HCT116 (cell line): ENCODE results near the gene GPHA2. TPM values are rescaled to one million over a fixed set of nuclear protein-coding genes. Genes with fewer than 3 reads are reported as not detected.

Source experiments
- ATAC-seq: fragments of 200-7000 bp; cut with Tn5 transposase; 2 replicates; pipeline ENCODE4 v1.9.1; 2020; ENCODE audit warnings: mild to moderate bottlenecking, moderate library complexity
- BruUV-seq: library from RNA; stranded (reverse); fragments of 400-500 nt; replicated peaks from 2 replicates; lab custom pipeline; 2021; lab: Mats Ljungman, UMichigan
- CTCF ChIA-PET: fragments of 300-600 bp; sonication (Branson Sonifier 250); formaldehyde crosslinking; loops from one replicate; lab custom pipeline; 2021; ENCODE audit warnings: antibody characterized with exemption; lab: Charles Lee
- POLR2A ChIA-PET: fragments of 300-600, 350-600 bp; sonication (Branson Sonifier 250); formaldehyde crosslinking; loops from one replicate; lab custom pipeline; 2021; ENCODE audit warnings: antibody characterized with exemption; lab: Charles Lee
- RAD21 ChIA-PET, 2 experiments: fragments of 300-600 bp; sonication (Branson Sonifier 250); formaldehyde crosslinking; loops; one replicate each; lab custom pipeline; 2023; ENCODE audit warnings: low total read pairs in 2 of 2; ENCODE audit not compliant: uncharacterized antibody in 2 of 2, unreplicated experiment in 2 of 2, low non-redundant PET in 1 of 2; lab: Charles Lee
- DNase-seq: peaks from one replicate; pipeline ENCODE4 v3.0.0-alpha.2; 2010; ENCODE audit warnings: low read depth, low spot score
- H2AFZ ChIP-seq: fragments of 200-600 bp; shearing (Covaris generic), sonication (generic); 2 replicates; pipeline ENCODE4 v1.6.1; 2017; ENCODE audit warnings: low read depth, mixed run types, mixed read lengths, antibody characterized with exemption, low read length; ENCODE audit not compliant: poor library complexity, severe bottlenecking
- H3K27ac ChIP-seq: 2 replicates; pipeline ENCODE4 v1.5.1; 2012; ENCODE audit warnings: low read depth, low read length
- H3K27me3 ChIP-seq: fragments of 200-600 bp; sonication (generic); 2 replicates; pipeline ENCODE4 v1.6.1; 2016; ENCODE audit warnings: mixed run types, low read length, mixed read lengths; ENCODE audit not compliant: insufficient read depth
- H3K36me3 ChIP-seq, 2 experiments: fragments of 200-500 bp in 1 of 2; fragments of 200-600 bp in 1 of 2; sonication (Bioruptor generic) in 1 of 2; sonication (generic) in 1 of 2; 2 replicates each; pipeline versions ENCODE4 v1.5.1 to v1.6.1; 2014 to 2016; ENCODE audit warnings: low read length in 2 of 2, inconsistent platforms in 1 of 2, mixed read lengths in 1 of 2, mixed run types in 1 of 2; ENCODE audit not compliant: insufficient read depth in 2 of 2, control insufficient read depth in 1 of 2
- H3K4me1 ChIP-seq, 2 experiments: fragments of 200-600 bp in 1 of 2; sonication (generic) in 1 of 2; 2 replicates each; pipeline versions ENCODE4 v1.5.1 to v1.6.1; 2012 to 2017; ENCODE audit warnings: low read length in 2 of 2, inconsistent platforms in 1 of 2, mild to moderate bottlenecking in 1 of 2, mixed read lengths in 1 of 2, mixed run types in 1 of 2, moderate library complexity in 1 of 2; ENCODE audit not compliant: insufficient read depth in 2 of 2, control insufficient read depth in 1 of 2
- H3K4me2 ChIP-seq: fragments of 200-600 bp; sonication (generic); 2 replicates; pipeline ENCODE4 v1.6.1; 2017; ENCODE audit warnings: mixed run types, low read length, mixed read lengths
- H3K4me3 ChIP-seq, 2 experiments: fragments of 200-600 bp in 1 of 2; sonication (generic) in 1 of 2; replicated peaks in 1 of 2; 2 replicates each; pipeline ENCODE4 v1.5.1; 2011 to 2016; ENCODE audit warnings: low read length in 2 of 2, control low read depth in 1 of 2, low read depth in 1 of 2, mild to moderate bottlenecking in 1 of 2, mixed read lengths in 1 of 2, mixed run types in 1 of 2
- H3K79me2 ChIP-seq: fragments of 200-600 bp; sonication (generic); 2 replicates; pipeline ENCODE4 v1.6.1; 2017; ENCODE audit warnings: mild to moderate bottlenecking, mixed run types, low read length, moderate library complexity, mixed read lengths; ENCODE audit not compliant: insufficient read depth
- H3K9ac ChIP-seq: fragments of 200-600 bp; sonication (generic); 2 replicates; pipeline ENCODE4 v1.6.1; 2016; ENCODE audit warnings: low read length, mixed read lengths
- H3K9me2 ChIP-seq: fragments of 200-600 bp; sonication (generic), shearing (Covaris generic); 2 replicates; pipeline ENCODE4 v1.6.1; 2017; ENCODE audit warnings: mixed run types, mild to moderate bottlenecking, moderate library complexity; ENCODE audit not compliant: insufficient read depth
- H3K9me3 ChIP-seq, 2 experiments: fragments of 200-500 bp in 1 of 2; fragments of 200-600 bp in 1 of 2; sonication (Bioruptor generic) in 1 of 2; sonication (generic) in 1 of 2; 2 replicates each; pipeline ENCODE4 v1.6.1; 2014 to 2017; ENCODE audit warnings: low read length in 2 of 2, mixed read lengths in 2 of 2, inconsistent platforms in 1 of 2, low read depth in 1 of 2, mild to moderate bottlenecking in 1 of 2, mixed run types in 1 of 2, moderate library complexity in 1 of 2; ENCODE audit not compliant: control insufficient read depth in 1 of 2, insufficient read depth in 1 of 2
- H4K20me1 ChIP-seq: fragments of 200-600 bp; sonication (generic), shearing (Covaris generic); 2 replicates; pipeline ENCODE4 v1.6.1; 2017; ENCODE audit warnings: mixed run types, mild to moderate bottlenecking, moderate library complexity; ENCODE audit not compliant: insufficient read depth
- ATF3 ChIP-seq: IDR thresholded peaks from 2 replicates; pipeline ENCODE4 v1.6.1; 2012
- CBX3 ChIP-seq: IDR thresholded peaks from 2 replicates; pipeline ENCODE4 v1.6.1; 2012; ENCODE audit warnings: low read depth
- CTCF ChIP-seq, 3 experiments: fragments of 200-600 bp in 1 of 3; sonication (generic) in 1 of 3; IDR thresholded peaks in 2 of 3; conservative IDR thresholded peaks in 1 of 3; 2 replicates each; pipeline ENCODE4 v1.5.1; 2012 to 2017; ENCODE audit warnings: low read depth in 2 of 3, low read length in 2 of 3, antibody characterized with exemption in 1 of 3, borderline replicate concordance in 1 of 3, control low read depth in 1 of 3, mild to moderate bottlenecking in 1 of 3, mixed read lengths in 1 of 3, mixed run types in 1 of 3, moderate library complexity in 1 of 3; ENCODE audit not compliant: insufficient read depth in 1 of 3
- EGR1 ChIP-seq: IDR thresholded peaks from 2 replicates; pipeline ENCODE4 v1.6.1; 2012; ENCODE audit warnings: low read depth
- EZH2 ChIP-seq: fragments of 200-600 bp; sonication (generic); IDR thresholded peaks from 2 replicates; pipeline ENCODE4 v1.6.1; 2017; ENCODE audit warnings: antibody characterized with exemption, mixed run types
- EZH2phosphoT487 ChIP-seq: fragments of 200-600 bp; IDR thresholded peaks from 2 replicates; pipeline ENCODE4 v1.6.1; 2018; ENCODE audit warnings: antibody characterized with exemption, borderline replicate concordance
- FOSL1 ChIP-seq: IDR thresholded peaks from 2 replicates; pipeline ENCODE4 v1.6.1; 2012; ENCODE audit warnings: low read depth
- JUND ChIP-seq: IDR thresholded peaks from 2 replicates; pipeline ENCODE4 v1.6.1; 2012
- MAX ChIP-seq: IDR thresholded peaks from 2 replicates; pipeline ENCODE4 v1.6.1; 2012
- POLR2A ChIP-seq: IDR thresholded peaks from 2 replicates; pipeline ENCODE4 v1.7.0; 2011; ENCODE audit warnings: borderline replicate concordance; ENCODE audit not compliant: insufficient read depth, insufficient read length; ENCODE audit errors: extremely low read depth
- RAD21 ChIP-seq: IDR thresholded peaks from 2 replicates; pipeline ENCODE4 v1.6.1; 2012; ENCODE audit warnings: low read depth, mild to moderate bottlenecking
- SP1 ChIP-seq: IDR thresholded peaks from 2 replicates; pipeline ENCODE4 v1.6.1; 2012; ENCODE audit warnings: low read depth
- SRF ChIP-seq: IDR thresholded peaks from 2 replicates; pipeline ENCODE4 v1.6.1; 2012; ENCODE audit warnings: low read depth
- TCF7L2 ChIP-seq: IDR thresholded peaks from 2 replicates; pipeline ENCODE4 v1.7.0; 2011; ENCODE audit warnings: borderline replicate concordance, inconsistent platforms; ENCODE audit not compliant: insufficient read depth, insufficient read length; ENCODE audit errors: extremely low read depth
- YY1 ChIP-seq: IDR thresholded peaks from 2 replicates; pipeline ENCODE4 v1.6.1; 2011; ENCODE audit warnings: low read length, low read depth, moderate library complexity, mild to moderate bottlenecking; ENCODE audit not compliant: insufficient replicate concordance; ENCODE audit errors: extremely low read depth
- ZBTB33 ChIP-seq: IDR thresholded peaks from 2 replicates; pipeline ENCODE4 v1.6.1; 2011; ENCODE audit warnings: mild to moderate bottlenecking, low read length, moderate library complexity; ENCODE audit not compliant: insufficient replicate concordance; ENCODE audit errors: extremely low read depth
- ZNF274 ChIP-seq: fragments of 200-500 bp; sonication (Bioruptor generic); IDR thresholded peaks from 2 replicates; pipeline ENCODE4 v1.6.1; 2014; ENCODE audit warnings: mild to moderate bottlenecking, low read depth, low read length, inconsistent platforms
- intact Hi-C: fragments of 100-400 bp; cut with micrococcal nuclease; formaldehyde crosslinking; loops from 2 replicates; pipeline ENCODE4 v1.10.0; 2022
- total RNA-seq: library from RNA; stranded (reverse); gene quantifications from one replicate; pipeline ENCODE4 v1.2.1, GENCODE V29; 2021; ENCODE audit not compliant: unreplicated experiment

Gene GPHA2
- total RNA-seq, 1 experiment from 2014 or later, result not detected

GRCh38 chr11:64892838-64893193 lies 42.9 kb downstream of the GPHA2 start (continued):
- TF ChIP-seq ZBTB33 (no peak), ZNF274 (no peak)

- Histone ChIP-seq H3K4me2 (no peak overlapping the region), H3K9me2 (no peaks in the 10 kb centered on the region), H3K9me3 (no peaks in the 10 kb centered on the region), H3K4me1 (peaks cover 7 to 34% of the 10 kb centered on the region in 2 experiments; a peak in 3 of 4 replicates), H2AFZ (no peak overlapping the region), H3K79me2 (no peaks in the 10 kb centered on the region), H3K9ac (no peak overlapping the region), H3K4me3 (no peak overlapping the region), H3K27ac (no peak overlapping the region), H3K27me3 (no peaks in the 10 kb centered on the region), H3K36me3 (no peaks in the 10 kb centered on the region), H4K20me1 (no peaks in the 10 kb centered on the region)
- ChIA-PET CTCF (interaction anchor here (0.9 to 10.8 kb wide), 2 partner anchors 44 to 229 kb away, joined by 3 to 112 read pairs; partner anchors contain the start of genes FAU and MRPL49), POLR2A (no interaction called here), RAD21 (interaction anchor here in 1 of 2 experiments (0.6 kb wide), 1 partner anchor 73 kb away, joined by 3 read pairs; no protein-coding TSS in a partner anchor)
- BruUV-seq, result no TSS peak
- ATAC-seq, result no peak
- intact Hi-C loops, result no loop called here
- no peak for DNase-seq
- TF ChIP-seq MAX, result no peak
- TF ChIP-seq CBX3, result no peak
- no peak for TF ChIP-seq YY1
- no peak for TF ChIP-seq SRF
- TF ChIP-seq JUND, result no peak
- TF ChIP-seq POLR2A, result no peak
- no peak for TF ChIP-seq EGR1
- no peak for TF ChIP-seq EZH2phosphoT487
- no peak for TF ChIP-seq FOSL1
- no peak for TF ChIP-seq TCF7L2
- no peak for TF ChIP-seq SP1
- TF ChIP-seq ZBTB33, result no peak
- TF ChIP-seq RAD21, result no peak
- no peak for TF ChIP-seq ATF3
- no peak for TF ChIP-seq EZH2
- TF ChIP-seq CTCF (IDR thresholded peaks at IDR 0.05 in 2 of 3, conservative IDR thresholded peaks at IDR 0.05 in 1 of 3; ENCODE audit: borderline replicate concordance in 1 of 3, insufficient read depth in 1 of 3, low read depth in 2 of 3, low read length in 2 of 3), result no peak
- TF ChIP-seq ZNF274, result no peak
These were observed 43.3 kb downstream of the GPHA2 start for GRCh38 chr11:64892411-64892831.
